Mesenchymal stem cell (in vitro differentiated cells and primary cell): Measurements from ENCODE around the gene DTWD2.
"Not testable (repeated sequence)": the region's sequence is repeated elsewhere in the genome, so short reads cannot be mapped to it uniquely, and the experiment has no call there.

Source experiments
- DNase-seq: peaks from one replicate; pipeline ENCODE4 v3.0.0-alpha.2; 2013
- H2AFZ ChIP-seq: one replicate; pipeline ENCODE4 v1.6.1; 2013; ENCODE audit warnings: low read depth, mild to moderate bottlenecking, control low read depth, inconsistent platforms, low read length, moderate library complexity
- H2AK5ac ChIP-seq: 2 replicates; pipeline ENCODE4 v1.6.1; 2013; ENCODE audit warnings: low read length, moderate library complexity, mild to moderate bottlenecking, inconsistent platforms; ENCODE audit not compliant: severe bottlenecking
- H2BK120ac ChIP-seq: one replicate; pipeline ENCODE4 v1.6.1; 2013; ENCODE audit warnings: low read depth, mild to moderate bottlenecking, inconsistent platforms, low read length, moderate library complexity
- H2BK12ac ChIP-seq, 2 experiments: one replicate each; pipeline ENCODE4 v1.6.1; 2013; ENCODE audit warnings: inconsistent platforms in 2 of 2, low read length in 2 of 2, mild to moderate bottlenecking in 2 of 2, moderate library complexity in 2 of 2, control low read depth in 1 of 2
- H2BK15ac ChIP-seq: one replicate; pipeline ENCODE4 v1.6.1; 2013; ENCODE audit warnings: mild to moderate bottlenecking, low read depth, inconsistent platforms; ENCODE audit not compliant: poor library complexity, severe bottlenecking
- H2BK5ac ChIP-seq: 2 replicates; pipeline ENCODE4 v1.6.1; 2013; ENCODE audit warnings: low read depth, mild to moderate bottlenecking, low read length, control low read depth, inconsistent platforms; ENCODE audit not compliant: poor library complexity, severe bottlenecking
- H3K14ac ChIP-seq, 2 experiments: one replicate each; pipeline ENCODE4 v1.6.1; 2013; ENCODE audit warnings: inconsistent platforms in 2 of 2, low read length in 2 of 2, control low read depth in 1 of 2, mild to moderate bottlenecking in 1 of 2, moderate library complexity in 1 of 2
- H3K18ac ChIP-seq, 2 experiments: one replicate each; pipeline ENCODE4 v1.6.1; 2013; ENCODE audit warnings: inconsistent platforms in 2 of 2, low read length in 2 of 2, control low read depth in 1 of 2, low read depth in 1 of 2, mild to moderate bottlenecking in 1 of 2
- H3K23ac ChIP-seq, 2 experiments: one replicate each; pipeline ENCODE4 v1.6.1; 2013; ENCODE audit warnings: inconsistent platforms in 2 of 2, low read length in 2 of 2, mild to moderate bottlenecking in 2 of 2, moderate library complexity in 2 of 2, control low read depth in 1 of 2
- H3K27ac ChIP-seq: 2 replicates; pipeline ENCODE4 v1.5.1; 2013; ENCODE audit warnings: mild to moderate bottlenecking, moderate library complexity, low read length, control low read depth, inconsistent platforms; ENCODE audit not compliant: poor library complexity, severe bottlenecking
- H3K27me3 ChIP-seq, 2 experiments: 2 replicates each; pipeline versions ENCODE4 v1.6.1 to v1.7.0; 2013; ENCODE audit warnings: low read length in 2 of 2, mild to moderate bottlenecking in 2 of 2, moderate library complexity in 2 of 2, control low read depth in 1 of 2, inconsistent platforms in 1 of 2; ENCODE audit not compliant: control insufficient read depth in 1 of 2, insufficient read depth in 1 of 2
- H3K36me3 ChIP-seq, 2 experiments: 2 replicates each; pipeline versions ENCODE4 v1.6.1 to v1.7.0; 2013; ENCODE audit warnings: low read length in 2 of 2, control low read depth in 1 of 2, inconsistent platforms in 1 of 2, low read depth in 1 of 2, mild to moderate bottlenecking in 1 of 2; ENCODE audit not compliant: insufficient read depth in 2 of 2, control insufficient read depth in 1 of 2
- H3K4ac ChIP-seq, 2 experiments: one replicate each; pipeline ENCODE4 v1.6.1; 2013; ENCODE audit warnings: inconsistent platforms in 2 of 2, low read length in 2 of 2, mild to moderate bottlenecking in 2 of 2, moderate library complexity in 2 of 2, control low read depth in 1 of 2, low read depth in 1 of 2
- H3K4me1 ChIP-seq: 2 replicates; pipeline ENCODE4 v1.6.1; 2013; ENCODE audit warnings: low read depth, low read length, control low read depth; ENCODE audit not compliant: control insufficient read depth, insufficient read depth
- H3K4me2 ChIP-seq: 2 replicates; pipeline ENCODE4 v1.6.1; 2013; ENCODE audit warnings: low read length, mild to moderate bottlenecking, inconsistent platforms; ENCODE audit not compliant: poor library complexity, severe bottlenecking
- H3K4me3 ChIP-seq, 2 experiments: 2 replicates each; pipeline versions ENCODE4 v1.5.1 to v1.7.0; 2013; ENCODE audit warnings: low read length in 2 of 2, mild to moderate bottlenecking in 2 of 2, control low read depth in 1 of 2, low read depth in 1 of 2; ENCODE audit not compliant: insufficient read depth in 1 of 2
- H3K79me1 ChIP-seq: replicated peaks from 2 replicates; pipeline ENCODE4 v1.6.1; 2013; ENCODE audit warnings: mild to moderate bottlenecking, control low read depth, low read length, inconsistent platforms; ENCODE audit not compliant: poor library complexity, severe bottlenecking
- H3K9ac ChIP-seq: 2 replicates; pipeline ENCODE4 v1.7.0; 2013; ENCODE audit warnings: mild to moderate bottlenecking, low read length, moderate library complexity
- H3K9me3 ChIP-seq: 2 replicates; pipeline ENCODE4 v1.7.0; 2013; ENCODE audit warnings: mild to moderate bottlenecking, low read length; ENCODE audit not compliant: control insufficient read depth
- H4K8ac ChIP-seq: one replicate; pipeline ENCODE4 v1.6.1; 2013; ENCODE audit warnings: inconsistent platforms, mild to moderate bottlenecking, low read length, moderate library complexity
- H4K91ac ChIP-seq: one replicate; pipeline ENCODE4 v1.6.1; 2013; ENCODE audit warnings: mild to moderate bottlenecking, low read length, inconsistent platforms
- WGBS: methylation state at CpG from one replicate; pipeline ENCODE4 v1.1.7; 2013; ENCODE audit warnings: mixed read lengths; 5-methylcytosine and 5-hydroxymethylcytosine counted together

The DTWD2 gene

GRCh38 chr5:118882666-118883065 is 105.7 kb downstream of the DTWD2 start:
- WGBS: 75% methylated on average over 3 of the region's 3 CpGs
- no peak overlapping the region for H4K8ac ChIP-seq
- no peaks in the 10 kb centered on the region for H3K79me1 ChIP-seq

GRCh38 chr5:118876852-118877251 is 111.5 kb downstream of the DTWD2 start:
- not testable (repeated sequence) for H3K9ac ChIP-seq, H3K14ac ChIP-seq, H3K4me2 ChIP-seq, H3K23ac ChIP-seq, H3K27ac ChIP-seq, H2BK12ac ChIP-seq, H2AK5ac ChIP-seq, H4K8ac ChIP-seq, DNase-seq, H2BK5ac ChIP-seq, H2BK120ac ChIP-seq, H4K91ac ChIP-seq, H2AFZ ChIP-seq, H3K4me1 ChIP-seq, H3K4me3 ChIP-seq, H3K4ac ChIP-seq, H3K79me1 ChIP-seq, H3K18ac ChIP-seq, H3K36me3 ChIP-seq, H3K27me3 ChIP-seq, H2BK15ac ChIP-seq
- 79% methylated on average over 3 of the region's 3 CpGs for WGBS
- peaks cover 47% of the 10 kb centered on the region for H3K9me3 ChIP-seq

More at GRCh38 chr5:118882666-118883065, 105.7 kb downstream of the DTWD2 start:
- H3K4ac ChIP-seq: no peak overlapping the region
- H2BK5ac ChIP-seq: no peak overlapping the region
- H3K4me1 ChIP-seq: no peaks in the 10 kb centered on the region
- no peak overlapping the region for H3K23ac ChIP-seq
- no peak overlapping the region for H3K27ac ChIP-seq
- no peak overlapping the region for H3K9ac ChIP-seq
- no peak overlapping the region for H3K18ac ChIP-seq
- no peak overlapping the region for H2BK12ac ChIP-seq
- no peak overlapping the region for H2AK5ac ChIP-seq
- no peaks in the 10 kb centered on the region for H3K27me3 ChIP-seq
- H3K36me3 ChIP-seq: no peaks in the 10 kb centered on the region
- no peak overlapping the region for H3K4me3 ChIP-seq
- H3K9me3 ChIP-seq: peaks cover 12% of the 10 kb centered on the region
- H2BK120ac ChIP-seq: no peak overlapping the region
- H3K14ac ChIP-seq: no peak overlapping the region
- no peak overlapping the region for H4K91ac ChIP-seq
- no peak overlapping the region for H3K4me2 ChIP-seq
- no peak overlapping the region for H2AFZ ChIP-seq
- H2BK15ac ChIP-seq: no peak overlapping the region
- no peak for DNase-seq

GRCh38 chr5:118875131-118875530 is 113.2 kb downstream of the DTWD2 start:
- H3K79me1 ChIP-seq: peaks cover 5% of the 10 kb centered on the region
- H2BK5ac ChIP-seq: no peak overlapping the region
- no peak overlapping the region for H4K91ac ChIP-seq
- H2BK12ac ChIP-seq: no peak overlapping the region
- no peaks in the 10 kb centered on the region for H3K4me1 ChIP-seq
- no peak overlapping the region for H3K4me3 ChIP-seq
- no peak overlapping the region for H2AK5ac ChIP-seq
- H4K8ac ChIP-seq: no peak overlapping the region
- H3K23ac ChIP-seq: no peak overlapping the region
- H2AFZ ChIP-seq: no peak overlapping the region
- H3K36me3 ChIP-seq: peaks cover 0 to 2% of the 10 kb centered on the region in 2 experiments
- H3K9ac ChIP-seq: no peak overlapping the region
- H3K27ac ChIP-seq: no peak overlapping the region
- H3K4me2 ChIP-seq: no peak overlapping the region
- no peak for DNase-seq
- H3K18ac ChIP-seq: no peak overlapping the region
- no peaks in the 10 kb centered on the region for H3K27me3 ChIP-seq
- H2BK120ac ChIP-seq: no peak overlapping the region
- no peak overlapping the region for H2BK15ac ChIP-seq
- no peak overlapping the region for H3K14ac ChIP-seq
- H3K4ac ChIP-seq: no peak overlapping the region
- peaks cover 47% of the 10 kb centered on the region for H3K9me3 ChIP-seq

GRCh38 chr5:118873417-118873816 is 114.9 kb downstream of the DTWD2 start:
- Histone ChIP-seq H4K91ac (no peak overlapping the region), H3K4me3 (no peak overlapping the region), H3K4ac (no peak overlapping the region), H3K79me1 (peaks cover 7% of the 10 kb centered on the region), H2BK120ac (no peak overlapping the region), H3K27me3 (no peaks in the 10 kb centered on the region), H2BK15ac (no peak overlapping the region), H4K8ac (no peak overlapping the region), H2AFZ (no peak overlapping the region), H3K27ac (no peak overlapping the region), H3K4me2 (no peak overlapping the region), H3K4me1 (no peaks in the 10 kb centered on the region), H2BK5ac (no peak overlapping the region), H3K23ac (no peak overlapping the region), H2AK5ac (no peak overlapping the region), H3K14ac (no peak overlapping the region), H3K9ac (no peak overlapping the region), H3K36me3 (peaks cover 0 to 2% of the 10 kb centered on the region in 2 experiments), H2BK12ac (no peak overlapping the region), H3K18ac (no peak overlapping the region), H3K9me3 (peaks cover 41% of the 10 kb centered on the region)
- no peak for DNase-seq
- 93% methylated on average over 6 of the region's 6 CpGs for WGBS
